Measurements from ENCODE around the gene MBD3L2B.
"Not testable (repeated sequence)": the region's sequence is repeated elsewhere in the genome, so short reads cannot be mapped to it uniquely, and the experiment has no call there.

Gene MBD3L2B

GRCh38 chr19:7021331-7021730, at the start of gene MBD3L2B:
TSS of gene MBD3L2B (minus strand) at chr19:7021431. CDS start at chr19:7021397, 34 bp downstream.
- DNase-seq, result not testable (repeated sequence)

- DNase-seq, result no peak
Observed at GRCh38 chr19:7069904-7070226, 48.6 kb upstream of the MBD3L2B start.

GRCh38 chr19:7069042-7069903, 48.0 kb upstream of the MBD3L2B start, which contains the start of gene ZNF557:
TSS of gene ZNF557 (plus strand) at chr19:7069703. CDS start at chr19:7075075, 5,372 bp downstream.
- DNase-seq, result peak; percentile 98

GRCh38 chr19:7068599-7068998, 47.4 kb upstream of the MBD3L2B start:
- no peak for DNase-seq

GRCh38 chr19:7067716-7068115, 46.5 kb upstream of the MBD3L2B start:
- peak; percentile 63 for DNase-seq

GRCh38 chr19:7067122-7067521, 45.9 kb upstream of the MBD3L2B start:
- peak; percentile 23 for DNase-seq

GRCh38 chr19:7063764-7064418, 42.7 kb upstream of the MBD3L2B start:
- DNase-seq, result no peak

GRCh38 chr19:7063339-7063738, 42.1 kb upstream of the MBD3L2B start:
- no peak for DNase-seq

- not testable (repeated sequence) for DNase-seq
Observed at GRCh38 chr19:7059977-7060376, 38.7 kb upstream of the MBD3L2B start.

- not testable (repeated sequence) for DNase-seq
Observed at GRCh38 chr19:7058576-7058975, 37.3 kb upstream of the MBD3L2B start, which contains the start of gene MBD3L3. TSS of gene MBD3L3 (minus strand) at chr19:7058676. CDS start at chr19:7058605, 71 bp downstream.

- DNase-seq, result not testable (repeated sequence)
Observed at GRCh38 chr19:7056371-7056770, 35.1 kb upstream of the MBD3L2B start.

GRCh38 chr19:7055679-7056078, 34.4 kb upstream of the MBD3L2B start:
- DNase-seq, result not testable (repeated sequence)

GRCh38 chr19:7054635-7055368, 33.6 kb upstream of the MBD3L2B start:
- not testable (repeated sequence) for DNase-seq

- DNase-seq, result not testable (repeated sequence)
Observed at GRCh38 chr19:7052896-7053295, 31.7 kb upstream of the MBD3L2B start.

GRCh38 chr19:7051421-7051820, 30.2 kb upstream of the MBD3L2B start:
- not testable (repeated sequence) for DNase-seq

GRCh38 chr19:7049021-7049420, 27.8 kb upstream of the MBD3L2B start, which contains the start of gene MBD3L2:
TSS of gene MBD3L2 (plus strand) at chr19:7049321. CDS start at chr19:7049374, 53 bp downstream.
- not testable (repeated sequence) for DNase-seq

GRCh38 chr19:7041563-7041962, 20.3 kb upstream of the MBD3L2B start:
- not testable (repeated sequence) for DNase-seq

GRCh38 chr19:7040079-7040478, 18.8 kb upstream of the MBD3L2B start, which contains the start of gene MBD3L4:
TSS of gene MBD3L4 (minus strand) at chr19:7040179. CDS start at chr19:7040144, 35 bp downstream.
- DNase-seq, result not testable (repeated sequence)

GRCh38 chr19:7030278-7030677, 9.0 kb upstream of the MBD3L2B start, which contains the start of gene MBD3L5:
TSS of gene MBD3L5 (plus strand) at chr19:7030578. CDS start at chr19:7030612, 34 bp downstream.
- not testable (repeated sequence) for DNase-seq

- DNase-seq, result not testable (repeated sequence)
Observed at GRCh38 chr19:7028790-7029189, 7.6 kb upstream of the MBD3L2B start.

- no peak for DNase-seq
Observed at GRCh38 chr19:7018828-7019227, 2.4 kb downstream of the MBD3L2B start.

- peak; percentile 27 for DNase-seq
Observed at GRCh38 chr19:7013678-7014077, 7.6 kb downstream of the MBD3L2B start.

Measured in EL (cell line).